UCSD-AML1 (cell line): ENCODE data around the gene SH3YL1.

Experiments
- DNase-seq: peaks from one replicate; lab custom pipeline; 2025; ENCODE audit not compliant: unreplicated experiment; lab: John Stamatoyannopoulos, UW

The SH3YL1 gene

GRCh38 chr2:263774-264492, at the start of gene SH3YL1:
Gene SH3YL1, minus strand, starts transcription at chr2:264032. Its CDS starts 48 bp downstream, at chr2:263984.
- DNase-seq, result no peak

GRCh38 chr2:310994-311393, 47.2 kb upstream of the SH3YL1 start:
- no peak for DNase-seq

GRCh38 chr2:309954-310510, 46.2 kb upstream of the SH3YL1 start:
- no peak for DNase-seq

GRCh38 chr2:309148-309953, 45.5 kb upstream of the SH3YL1 start:
- no peak for DNase-seq

- DNase-seq, result no peak
Observed at GRCh38 chr2:305366-305765, 41.5 kb upstream of the SH3YL1 start.

- DNase-seq, result no peak
Observed at GRCh38 chr2:296354-296753, 32.5 kb upstream of the SH3YL1 start.

GRCh38 chr2:295090-295489, 31.3 kb upstream of the SH3YL1 start:
- DNase-seq, result no peak

GRCh38 chr2:290090-290722, 26.4 kb upstream of the SH3YL1 start:
- DNase-seq, result peak; percentile 52

GRCh38 chr2:289362-290089, 25.7 kb upstream of the SH3YL1 start:
- no peak for DNase-seq

GRCh38 chr2:288758-289361, 25.0 kb upstream of the SH3YL1 start:
- no peak for DNase-seq

GRCh38 chr2:287911-288757, 24.3 kb upstream of the SH3YL1 start, which contains the start of gene ALKAL2:
Gene ALKAL2, minus strand, starts transcription at chr2:288091. Its CDS starts 256 bp downstream, at chr2:287835.
- DNase-seq, result no peak

- DNase-seq, result no peak
Observed at GRCh38 chr2:287471-287885, 23.6 kb upstream of the SH3YL1 start.

GRCh38 chr2:286774-287392, 23.1 kb upstream of the SH3YL1 start:
- no peak for DNase-seq

GRCh38 chr2:286035-286434, 22.2 kb upstream of the SH3YL1 start:
- DNase-seq, result no peak

GRCh38 chr2:285531-285930, 21.7 kb upstream of the SH3YL1 start:
- DNase-seq, result no peak

GRCh38 chr2:284896-285492, 21.2 kb upstream of the SH3YL1 start:
- DNase-seq, result no peak

GRCh38 chr2:283996-284794, 20.4 kb upstream of the SH3YL1 start:
- DNase-seq, result no peak
